ENCODE data around the gene TTC33.

TTC33 gene

GRCh38 chr5:40679913-40680681 is 75.7 kb downstream of the TTC33 start, which contains the start of gene PTGER4:
TSS of gene PTGER4 (plus strand) at chr5:40679915. CDS start at chr5:40680994, 1,079 bp downstream.
- Histone ChIP-seq H3K27ac (ENCODE audit: low read depth, low read length) (peak within 1 kb of the TSS; percentile 75), H4K20me1 (ENCODE audit: low read depth, low read length) (no peaks in the 10 kb centered on the region), H3K9me2 (replicated peaks; ENCODE audit: insufficient read depth, low read length) (no peaks in the 10 kb centered on the region), H3F3A (ENCODE audit: insufficient read depth) (peaks cover 10% of the 10 kb centered on the region), H2AFZ (ENCODE audit: low read depth, low read length, severe bottlenecking) (peak within 1 kb of the TSS; percentile 90), H3K79me2 (ENCODE audit: insufficient read depth, low read length) (no peaks in the 10 kb centered on the region), H3K27me3 (ENCODE audit: low read length) (no peaks in the 10 kb centered on the region), H3K9me3 (ENCODE audit: insufficient read depth, low read length) (no peaks in the 10 kb centered on the region), H3K9ac (ENCODE audit: low read length) (peak within 1 kb of the TSS; percentile 63), H3K4me2 (ENCODE audit: low read depth, low read length, poor library complexity, severe bottlenecking) (peak within 1 kb of the TSS; percentile 73), H3K4me3 (ENCODE audit: insufficient read depth, low read length, poor library complexity, severe bottlenecking) (peak within 1 kb of the TSS; percentile 76), H3K36me3 (ENCODE audit: low read length) (no peaks in the 10 kb centered on the region)
- TF ChIP-seq, protein P1, sequence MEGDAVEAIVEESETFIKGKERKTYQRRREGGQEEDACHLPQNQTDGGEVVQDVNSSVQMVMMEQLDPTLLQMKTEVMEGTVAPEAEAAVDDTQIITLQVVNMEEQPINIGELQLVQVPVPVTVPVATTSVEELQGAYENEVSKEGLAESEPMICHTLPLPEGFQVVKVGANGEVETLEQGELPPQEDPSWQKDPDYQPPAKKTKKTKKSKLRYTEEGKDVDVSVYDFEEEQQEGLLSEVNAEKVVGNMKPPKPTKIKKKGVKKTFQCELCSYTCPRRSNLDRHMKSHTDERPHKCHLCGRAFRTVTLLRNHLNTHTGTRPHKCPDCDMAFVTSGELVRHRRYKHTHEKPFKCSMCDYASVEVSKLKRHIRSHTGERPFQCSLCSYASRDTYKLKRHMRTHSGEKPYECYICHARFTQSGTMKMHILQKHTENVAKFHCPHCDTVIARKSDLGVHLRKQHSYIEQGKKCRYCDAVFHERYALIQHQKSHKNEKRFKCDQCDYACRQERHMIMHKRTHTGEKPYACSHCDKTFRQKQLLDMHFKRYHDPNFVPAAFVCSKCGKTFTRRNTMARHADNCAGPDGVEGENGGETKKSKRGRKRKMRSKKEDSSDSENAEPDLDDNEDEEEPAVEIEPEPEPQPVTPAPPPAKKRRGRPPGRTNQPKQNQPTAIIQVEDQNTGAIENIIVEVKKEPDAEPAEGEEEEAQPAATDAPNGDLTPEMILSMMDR (IDR thresholded peaks at IDR 0.05; ENCODE audit: insufficient read depth, low read length, poor library complexity, severe bottlenecking) = no peak
- TF ChIP-seq EZH2phosphoT487 (conservative IDR thresholded peaks at IDR 0.05; ENCODE audit: low read length) = no peak

- H3K79me2 ChIP-seq (ENCODE audit: insufficient read depth, low read length) = no peaks in the 10 kb centered on the region
- TF ChIP-seq EZH2phosphoT487 (conservative IDR thresholded peaks at IDR 0.05; ENCODE audit: low read length) = no peak
- TF ChIP-seq, protein P1 (IDR thresholded peaks at IDR 0.05; ENCODE audit: insufficient read depth, low read length, poor library complexity, severe bottlenecking) = no peak
- peak overlapping the region; percentile 76 for H3K4me3 ChIP-seq (ENCODE audit: insufficient read depth, low read length, poor library complexity, severe bottlenecking)
- peaks cover 10% of the 10 kb centered on the region for H3F3A ChIP-seq (ENCODE audit: insufficient read depth)
- no peaks in the 10 kb centered on the region for H3K36me3 ChIP-seq (ENCODE audit: low read length)
- H2AFZ ChIP-seq (ENCODE audit: low read depth, low read length, severe bottlenecking) = peak overlapping the region; percentile 90
- peak overlapping the region; percentile 73 for H3K4me2 ChIP-seq (ENCODE audit: low read depth, low read length, poor library complexity, severe bottlenecking)
- H4K20me1 ChIP-seq (ENCODE audit: low read depth, low read length) = no peaks in the 10 kb centered on the region
- H3K27ac ChIP-seq (ENCODE audit: low read depth, low read length) = peak overlapping the region; percentile 75
- H3K9me2 ChIP-seq (replicated peaks; ENCODE audit: insufficient read depth, low read length) = no peaks in the 10 kb centered on the region
- no peaks in the 10 kb centered on the region for H3K9me3 ChIP-seq (ENCODE audit: insufficient read depth, low read length)
- H3K9ac ChIP-seq (ENCODE audit: low read length) = peak overlapping the region; percentile 63
- no peaks in the 10 kb centered on the region for H3K27me3 ChIP-seq (ENCODE audit: low read length)
These were observed 76.4 kb downstream of the TTC33 start for GRCh38 chr5:40679148-40679912.

GRCh38 chr5:40678460-40679147 is 77.2 kb downstream of the TTC33 start:
- H3K79me2 ChIP-seq (ENCODE audit: insufficient read depth, low read length) = no peaks in the 10 kb centered on the region
- H3K9me2 ChIP-seq (replicated peaks; ENCODE audit: insufficient read depth, low read length) = no peaks in the 10 kb centered on the region
- peak overlapping the region; percentile 40 for H3K27ac ChIP-seq (ENCODE audit: low read depth, low read length)
- H3K4me2 ChIP-seq (ENCODE audit: low read depth, low read length, poor library complexity, severe bottlenecking) = peak overlapping the region; percentile 73
- H3F3A ChIP-seq (ENCODE audit: insufficient read depth) = peaks cover 10% of the 10 kb centered on the region
- peak overlapping the region; percentile 90 for H2AFZ ChIP-seq (ENCODE audit: low read depth, low read length, severe bottlenecking)
- no peaks in the 10 kb centered on the region for H3K9me3 ChIP-seq (ENCODE audit: insufficient read depth, low read length)
- TF ChIP-seq, protein P1 (IDR thresholded peaks at IDR 0.05; ENCODE audit: insufficient read depth, low read length, poor library complexity, severe bottlenecking) = no peak
- no peak for TF ChIP-seq EZH2phosphoT487 (conservative IDR thresholded peaks at IDR 0.05; ENCODE audit: low read length)
- H3K27me3 ChIP-seq (ENCODE audit: low read length) = no peaks in the 10 kb centered on the region
- peak overlapping the region; percentile 56 for H3K4me3 ChIP-seq (ENCODE audit: insufficient read depth, low read length, poor library complexity, severe bottlenecking)
- no peaks in the 10 kb centered on the region for H4K20me1 ChIP-seq (ENCODE audit: low read depth, low read length)
- no peaks in the 10 kb centered on the region for H3K36me3 ChIP-seq (ENCODE audit: low read length)
- H3K9ac ChIP-seq (ENCODE audit: low read length) = peak overlapping the region; percentile 63

Data from SU-DHL-6 (cell line).